Common myeloid progenitor, CD34-positive (primary cell): ENCODE results near the gene NFXL1.
A peak's percentile ranks its signal among the peaks of the same experiment; 100 is the strongest.

ENCODE experiments used
- CTCF ChIA-PET: fragments of 350-600 bp; sonication (Branson Sonifier 250); formaldehyde crosslinking; loops from one replicate; lab custom pipeline; 2021; ENCODE audit warnings: antibody characterized with exemption; lab: Charles Lee
- POLR2A ChIA-PET: fragments of 350-600 bp; sonication (Branson Sonifier 250); formaldehyde crosslinking; loops from one replicate; lab custom pipeline; 2021; ENCODE audit warnings: antibody characterized with exemption; lab: Charles Lee
- DNase-seq, 3 donors: peaks; one replicate each; pipeline versions ENCODE4 v3.0.0 to v3.0.0-alpha.2; 2013
- H3K27ac ChIP-seq, 2 experiments: 1 replicate in 1 of 2; 2 replicates in 1 of 2; pipeline ENCODE4 v1.7.0; 2013; ENCODE audit warnings: inconsistent platforms in 2 of 2, low read length in 2 of 2, mild to moderate bottlenecking in 2 of 2, low read depth in 1 of 2, moderate library complexity in 1 of 2; ENCODE audit not compliant: severe bottlenecking in 2 of 2, insufficient read depth in 1 of 2, poor library complexity in 1 of 2
- H3K27me3 ChIP-seq, 5 experiments: replicated peaks in 2 of 5; 1 replicate in 3 of 5; 2 replicates in 2 of 5; pipeline versions ENCODE4 v1.6.1 to v1.7.0; 2013; ENCODE audit warnings: low read length in 4 of 5, mild to moderate bottlenecking in 2 of 5, moderate library complexity in 2 of 5, inconsistent platforms in 1 of 5; ENCODE audit not compliant: insufficient read depth in 5 of 5, control insufficient read depth in 4 of 5
- H3K36me3 ChIP-seq, 4 experiments: 1 replicate in 2 of 4; 2 replicates in 2 of 4; pipeline versions ENCODE4 v1.6.1 to v1.7.0; 2013; ENCODE audit warnings: low read length in 3 of 4, control low read depth in 1 of 4, mild to moderate bottlenecking in 1 of 4; ENCODE audit not compliant: control insufficient read depth in 4 of 4, insufficient read depth in 4 of 4
- H3K4me1 ChIP-seq, 4 experiments: 1 replicate in 3 of 4; 2 replicates in 1 of 4; pipeline versions ENCODE4 v1.6.1 to v1.7.1; 2013; ENCODE audit warnings: low read length in 3 of 4, mild to moderate bottlenecking in 3 of 4, control low read depth in 1 of 4, inconsistent platforms in 1 of 4, moderate library complexity in 1 of 4; ENCODE audit not compliant: control insufficient read depth in 4 of 4, insufficient read depth in 4 of 4; ENCODE audit errors: control extremely low read depth in 1 of 4
- H3K4me3 ChIP-seq, 7 experiments: 1 replicate in 4 of 7; 2 replicates in 3 of 7; pipeline versions ENCODE4 v1.5.1 to v1.7.0; 2013; ENCODE audit warnings: mild to moderate bottlenecking in 7 of 7, low read length in 6 of 7, moderate library complexity in 6 of 7, inconsistent platforms in 2 of 7, low read depth in 2 of 7, control low read depth in 1 of 7; ENCODE audit not compliant: insufficient read depth in 4 of 7, control insufficient read depth in 1 of 7; ENCODE audit errors: extremely low read depth in 1 of 7
- H3K9me3 ChIP-seq, 5 experiments: 1 replicate in 4 of 5; 2 replicates in 1 of 5; pipeline versions ENCODE4 v1.6.1 to v1.7.1; 2013; ENCODE audit warnings: low read length in 4 of 5, mild to moderate bottlenecking in 2 of 5, inconsistent platforms in 1 of 5, low read depth in 1 of 5, moderate library complexity in 1 of 5; ENCODE audit not compliant: control insufficient read depth in 4 of 5, insufficient read depth in 2 of 5; ENCODE audit errors: control extremely low read depth in 1 of 5
- whole genome bisulfite sequencing: methylation state at CpG from one replicate; pipeline ENCODE4 v1.1.5; 2013; ENCODE audit not compliant: insufficient coverage; 5-methylcytosine and 5-hydroxymethylcytosine counted together

NFXL1 gene

GRCh38 chr4:47829438-47829837, 84.9 kb downstream of the NFXL1 start:
- H3K27ac ChIP-seq, result no peak overlapping the region
- ChIA-PET CTCF (interaction anchor here (1.3 to 5.0 kb wide), 2 partner anchors 11 to 133 kb away, joined by 4 to 26 read pairs; no protein-coding TSS in a partner anchor), POLR2A (no interaction called here)
- no peak overlapping the region for H3K4me3 ChIP-seq
- H3K27me3 ChIP-seq, result peaks cover 0 to 5% (median 0%) of the 10 kb centered on the region in 5 experiments
- DNase-seq, result no peak
- H3K36me3 ChIP-seq, result no peaks in the 10 kb centered on the region
- H3K4me1 ChIP-seq, result peaks cover 2 to 18% (median 8%) of the 10 kb centered on the region in 4 experiments
- H3K9me3 ChIP-seq, result peaks cover 0 to 5% (median 0%) of the 10 kb centered on the region in 5 experiments

DNA sequence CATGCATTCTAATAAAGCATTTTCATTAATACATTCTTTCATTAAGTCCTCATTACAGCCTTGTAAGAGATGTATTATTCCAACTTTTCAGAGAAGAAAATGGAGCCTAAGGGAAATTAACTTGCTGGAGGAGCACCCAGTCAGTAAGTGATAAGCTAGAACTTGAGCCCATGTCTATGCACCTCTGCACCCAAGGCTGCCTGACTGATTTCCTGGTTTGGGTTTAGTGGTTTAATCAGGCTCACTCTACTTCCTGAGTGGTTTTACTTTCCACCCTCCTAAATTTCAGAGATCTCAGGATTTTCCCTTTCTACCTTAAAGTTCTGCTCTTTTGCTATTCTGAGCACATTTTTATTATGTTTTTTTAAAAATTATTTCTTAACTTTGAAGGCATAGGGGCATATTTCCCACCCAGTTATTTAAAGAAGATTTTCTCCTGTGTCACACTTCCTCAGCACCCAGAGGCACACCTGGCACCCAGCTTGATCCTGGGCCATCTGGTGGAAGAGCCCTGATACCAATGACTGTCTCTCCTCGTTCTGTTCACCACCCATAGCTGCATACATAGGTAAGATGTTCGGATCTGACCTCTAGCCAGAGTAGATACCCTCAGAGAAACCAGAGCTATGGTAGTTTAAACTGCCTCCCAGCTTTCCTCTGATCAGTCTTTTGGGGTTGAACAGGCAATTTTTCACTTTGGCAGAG, 86.9 kb downstream of the NFXL1 start:
- Histone ChIP-seq H3K4me3 (peak overlapping the region in 1 of 7 experiments; percentile 37), H3K9me3 (no peaks in the 10 kb centered on the region), H3K27ac (no peak overlapping the region), H3K4me1 (peaks cover 2 to 18% (median 8%) of the 10 kb centered on the region in 4 experiments), H3K36me3 (no peaks in the 10 kb centered on the region), H3K27me3 (peaks cover 0 to 5% (median 0%) of the 10 kb centered on the region in 5 experiments)
- WGBS, result 47% methylated on average over 2 of the region's 2 CpGs
- CTCF ChIA-PET, result interaction anchor here (0.7 to 5.0 kb wide), 4 partner anchors 9 to 122 kb away, joined by 3 to 26 read pairs (median 10); partner anchors contain the start of gene CORIN
- DNase-seq, result peak; percentile 32 to 42 (median 36)
- POLR2A ChIA-PET, result no interaction called here

GRCh38 chr4:47824840-47825239, 89.5 kb downstream of the NFXL1 start:
- H3K27me3 ChIP-seq, result peaks cover 0 to 5% (median 0%) of the 10 kb centered on the region in 5 experiments
- H3K9me3 ChIP-seq, result no peaks in the 10 kb centered on the region
- CTCF ChIA-PET, result interaction anchor here (0.6 to 0.8 kb wide), 2 partner anchors 12 to 59 kb away, joined by 3 read pairs; no protein-coding TSS in a partner anchor
- DNase-seq, result no peak
- POLR2A ChIA-PET, result no interaction called here
- peaks cover 2 to 18% (median 8%) of the 10 kb centered on the region in 4 experiments for H3K4me1 ChIP-seq
- H3K27ac ChIP-seq, result no peak overlapping the region
- H3K4me3 ChIP-seq, result no peak overlapping the region
- 96% methylated on average over 7 of the region's 7 CpGs for WGBS
- H3K36me3 ChIP-seq, result no peaks in the 10 kb centered on the region

DNA sequence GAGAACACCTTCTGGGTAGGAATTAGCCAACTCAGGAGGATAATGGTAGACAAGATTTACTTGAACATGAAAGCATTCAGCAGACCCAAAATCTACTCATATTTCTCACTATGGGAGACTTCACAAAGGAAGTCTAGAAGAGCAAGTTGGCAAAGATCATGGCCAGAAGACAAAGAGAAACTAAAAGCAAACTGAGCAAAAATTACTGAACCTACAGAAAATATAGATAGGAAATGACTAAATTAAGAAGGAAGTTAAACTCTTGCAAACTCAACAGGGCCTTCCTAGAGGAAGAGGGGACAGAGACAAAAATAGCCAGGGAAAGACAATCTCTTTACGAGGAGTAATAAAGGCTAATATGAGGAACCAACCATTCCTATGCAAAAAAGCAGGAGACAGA, 95.2 kb downstream of the NFXL1 start:
- WGBS, result 20% methylated on average over 1 of the region's 1 CpG
- Histone ChIP-seq H3K4me1 (peaks cover 0 to 4% (median 0%) of the 10 kb centered on the region in 4 experiments), H3K27ac (no peak overlapping the region), H3K36me3 (no peaks in the 10 kb centered on the region), H3K9me3 (no peaks in the 10 kb centered on the region), H3K27me3 (peaks cover 0 to 2% (median 0%) of the 10 kb centered on the region in 5 experiments), H3K4me3 (no peak overlapping the region)
- peak in 2 of 3 donors; percentile 17 to 22 for DNase-seq
- CTCF ChIA-PET, result no interaction called here
- POLR2A ChIA-PET, result no interaction called here

DNA sequence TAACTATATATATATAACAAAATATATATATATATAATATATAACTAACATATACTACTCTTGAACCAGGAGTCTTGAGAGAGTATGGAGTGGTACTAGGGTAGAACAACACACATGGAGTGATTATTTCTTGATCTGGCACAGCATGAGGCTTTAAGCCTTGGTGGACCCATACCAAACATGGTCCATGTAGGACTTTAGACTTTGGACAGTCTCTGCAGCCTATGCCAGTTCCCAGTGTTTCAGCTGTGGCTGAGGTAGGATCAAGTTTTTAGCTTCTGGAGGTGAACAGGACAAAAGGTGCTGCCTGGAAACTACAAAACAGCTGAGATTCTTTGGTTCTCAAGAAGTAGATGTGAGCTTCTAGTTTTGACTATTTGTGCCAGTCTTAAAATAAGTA, 97.1 kb downstream of the NFXL1 start:
- Histone ChIP-seq H3K4me3 (no peak overlapping the region), H3K36me3 (no peaks in the 10 kb centered on the region), H3K9me3 (no peaks in the 10 kb centered on the region), H3K27ac (no peak overlapping the region), H3K4me1 (peaks cover 0 to 4% (median 0%) of the 10 kb centered on the region in 4 experiments), H3K27me3 (peaks cover 0 to 2% (median 0%) of the 10 kb centered on the region in 5 experiments)
- CTCF ChIA-PET, result no interaction called here
- no peak for DNase-seq
- POLR2A ChIA-PET, result no interaction called here

- Histone ChIP-seq H3K27me3 (peaks cover 0 to 2% (median 0%) of the 10 kb centered on the region in 5 experiments), H3K4me3 (no peak overlapping the region), H3K36me3 (no peaks in the 10 kb centered on the region), H3K4me1 (peaks cover 0 to 4% (median 0%) of the 10 kb centered on the region in 4 experiments), H3K9me3 (no peaks in the 10 kb centered on the region), H3K27ac (no peak overlapping the region)
- no peak for DNase-seq
- POLR2A ChIA-PET, result no interaction called here
- CTCF ChIA-PET, result interaction anchor here (0.5 kb wide), 1 partner anchor 23 kb away, joined by 3 read pairs; no protein-coding TSS in a partner anchor
- WGBS, result 100% methylated on average over 2 of the region's 2 CpGs
These were observed 97.6 kb downstream of the NFXL1 start for GRCh38 chr4:47816748-47817147.

GRCh38 chr4:47814618-47815295, 99.6 kb downstream of the NFXL1 start:
- Histone ChIP-seq H3K27me3 (peaks cover 0 to 2% (median 0%) of the 10 kb centered on the region in 5 experiments), H3K36me3 (no peaks in the 10 kb centered on the region), H3K27ac (no peak overlapping the region), H3K4me3 (no peak overlapping the region), H3K9me3 (no peaks in the 10 kb centered on the region), H3K4me1 (peaks cover 0 to 4% (median 0%) of the 10 kb centered on the region in 4 experiments)
- WGBS, result no CpG with 5 or more reads among the region's 6 CpGs
- DNase-seq, result no peak
- POLR2A ChIA-PET, result no interaction called here
- CTCF ChIA-PET, result no interaction called here
